ENCODE results near the gene PRRT1B.

- TF ChIP-seq ZNF8 (CRISPR knock-in tag; IDR thresholded peaks at IDR 0.05) = no peak
- TF ChIP-seq RARB (CRISPR knock-in tag; IDR thresholded peaks at IDR 0.05) = no peak
- no peak for TF ChIP-seq PATZ1 (CRISPR knock-in tag; IDR thresholded peaks at IDR 0.05; ENCODE audit: borderline replicate concordance)
- no peak for TF ChIP-seq CSDC2 (CRISPR knock-in tag; IDR thresholded peaks at IDR 0.05)
- no peak for TF ChIP-seq TCF4 (CRISPR knock-in tag; IDR thresholded peaks at IDR 0.05; ENCODE audit: borderline replicate concordance)
- no peak for TF ChIP-seq GLIS3 (CRISPR knock-in tag; IDR thresholded peaks at IDR 0.05)
- TF ChIP-seq ZFP3 (CRISPR knock-in tag; IDR thresholded peaks at IDR 0.05) = no peak
Observed at GRCh38 chr9:131495785-131496184, 49.5 kb upstream of the PRRT1B start.
